Lung (tissue), 12 donors: ENCODE data around the gene GRIK2. TPM values are rescaled to one million over a fixed set of nuclear protein-coding genes. Genes with fewer than 3 reads are reported as not detected.
"Not testable (repeated sequence)": the region's sequence is repeated elsewhere in the genome, so short reads cannot be mapped to it uniquely, and the experiment has no call there.

Experiments
- ATAC-seq: fragments of 200-7000 bp; cut with Tn5 transposase; one replicate; pipeline ENCODE4 v1.9.1; 2020; ENCODE audit warnings: moderate number of reproducible peaks; ENCODE audit not compliant: insufficient read depth, low FRiP score
- DNase-seq, 3 donors: peaks; one replicate each; pipeline ENCODE4 v3.0.0-alpha.2; 2013 to 2017
- H3K27ac ChIP-seq, 2 donors: one replicate each; pipeline ENCODE4 v1.5.1; 2013; ENCODE audit warnings: mild to moderate bottlenecking in 2 of 2, moderate library complexity in 2 of 2, control low read depth in 1 of 2, inconsistent platforms in 1 of 2, low read depth in 1 of 2, low read length in 1 of 2
- H3K27me3 ChIP-seq, 3 donors: one replicate each; pipeline ENCODE4 v1.5.1; 2013; ENCODE audit warnings: low read length in 2 of 3; ENCODE audit not compliant: control insufficient read depth in 3 of 3, insufficient read depth in 3 of 3
- H3K36me3 ChIP-seq, 4 donors: one replicate each; pipeline ENCODE4 v1.5.1; 2013; ENCODE audit warnings: low read length in 4 of 4, mild to moderate bottlenecking in 1 of 4, moderate library complexity in 1 of 4; ENCODE audit not compliant: control insufficient read depth in 4 of 4, insufficient read depth in 4 of 4
- H3K4me1 ChIP-seq, 5 donors: one replicate each; pipeline ENCODE4 v1.5.1; 2013; ENCODE audit warnings: low read length in 5 of 5, mild to moderate bottlenecking in 2 of 5, moderate library complexity in 1 of 5; ENCODE audit not compliant: control insufficient read depth in 5 of 5, insufficient read depth in 5 of 5
- H3K4me3 ChIP-seq: one replicate; pipeline ENCODE4 v1.5.1; 2013; ENCODE audit warnings: mild to moderate bottlenecking, control low read depth, moderate library complexity
- H3K9ac ChIP-seq, 2 donors: one replicate each; pipeline ENCODE4 v1.5.1; 2013; ENCODE audit warnings: low read length in 2 of 2, control low read depth in 1 of 2; ENCODE audit not compliant: insufficient read depth in 1 of 2
- H3K9me3 ChIP-seq, 4 donors: one replicate each; pipeline ENCODE4 v1.5.1; 2013; ENCODE audit warnings: low read length in 3 of 4, mild to moderate bottlenecking in 1 of 4, moderate library complexity in 1 of 4; ENCODE audit not compliant: control insufficient read depth in 4 of 4, insufficient read depth in 3 of 4
- CTCF ChIP-seq: IDR thresholded peaks from 2 replicates; pipeline ENCODE4 v1.5.1; 2012; ENCODE audit warnings: mild to moderate bottlenecking; ENCODE audit errors: control extremely low read depth, extremely low read depth
- WGBS, 2 donors: extraction: QIAGEN DNeasy Blood & Tissue Kit; methylation state at CpG; one replicate each; pipeline ENCODE4 v1.1.7; 2013; 5-methylcytosine and 5-hydroxymethylcytosine counted together
- polyA plus RNA-seq, 2 donors: library from polyadenylated mRNA; stranded (reverse); fragments of 200-250 nt; gene quantifications; one replicate each; pipeline ENCODE4 v1.2.1, GENCODE V29; 2013
- total RNA-seq, 2 donors: library from RNA; depleted of rRNA in 1 of 2; stranded (reverse); fragments of >200 nt in 1 of 2; gene quantifications; one replicate each; pipeline ENCODE4 v1.2.1, GENCODE V29; 2014 to 2021
- donor health status: control.
- donor health status: control.
- donor health status: Bipolar disorder and iron deficiency.
- donor health status: healthy.
- donor health status: DM: yes; HTN: yes; CAD: no.

GRIK2 gene
- total and polyA plus RNA-seq, 4 donors, result 0.09 to 5.1 (median 0.67) TPM

GRCh38 chr6:101380897-101381630 lies 12.4 kb upstream of the GRIK2 start:
- no peak overlapping the region for H3K9ac ChIP-seq
- H3K4me3 ChIP-seq, result no peak overlapping the region
- ATAC-seq (no peak), DNase-seq (no peak)
- 81 to 85% methylated on average over 2 of the region's 2 CpGs for WGBS, 2 donors
- no peaks in the 10 kb centered on the region for H3K4me1 ChIP-seq
- H3K36me3 ChIP-seq, result no peaks in the 10 kb centered on the region
- H3K27me3 ChIP-seq, result no peaks in the 10 kb centered on the region
- no peak for TF ChIP-seq CTCF
- no peak overlapping the region for H3K27ac ChIP-seq
- H3K9me3 ChIP-seq, result no peaks in the 10 kb centered on the region

DNA sequence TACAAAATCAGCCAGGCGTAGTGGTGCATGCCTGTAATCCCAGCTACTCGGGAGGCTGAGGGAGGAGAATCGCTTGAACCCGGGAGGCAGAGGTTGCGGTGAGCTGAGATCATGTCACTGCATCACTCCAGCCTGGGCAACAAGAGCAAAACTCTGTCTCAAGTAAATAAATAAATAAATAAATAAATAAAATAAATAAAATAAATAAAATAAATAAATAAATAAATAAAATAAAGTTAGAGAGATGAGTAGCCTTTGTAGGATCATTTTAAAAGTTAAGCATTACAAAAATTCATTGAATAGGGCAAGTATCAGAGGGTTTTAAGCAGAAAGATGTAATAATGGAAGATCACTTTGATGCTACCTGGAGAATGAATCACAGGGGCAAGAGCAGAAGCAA lies 9.8 kb upstream of the GRIK2 start:
- H3K27ac ChIP-seq, H3K36me3 ChIP-seq, DNase-seq, H3K27me3 ChIP-seq, H3K4me3 ChIP-seq, H3K4me1 ChIP-seq, H3K9me3 ChIP-seq, ATAC-seq, H3K9ac ChIP-seq: not testable (repeated sequence)
- 91 to 96% methylated on average over 5 of the region's 5 CpGs for WGBS, 2 donors

DNA sequence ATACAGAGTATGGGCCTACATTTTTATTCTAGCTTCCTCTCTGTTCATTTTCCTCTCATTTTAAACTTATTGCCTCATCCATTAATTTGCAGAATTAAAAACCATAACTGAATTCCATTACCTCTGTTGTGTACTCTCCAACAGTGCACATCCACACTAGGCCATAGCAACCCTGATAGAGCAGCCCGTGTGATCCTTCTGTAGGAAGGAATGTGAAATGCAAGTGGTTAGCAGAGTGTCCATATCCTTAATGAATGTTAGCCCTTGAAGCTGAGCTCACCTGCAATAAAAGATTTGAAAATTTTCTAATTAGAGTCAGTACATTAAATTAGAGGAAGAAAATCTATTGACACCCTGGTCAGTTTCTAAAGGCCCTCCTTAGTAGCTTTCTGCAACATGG lies 6.5 kb upstream of the GRIK2 start:
- H3K36me3 ChIP-seq, result no peaks in the 10 kb centered on the region
- ATAC-seq (no peak), DNase-seq (no peak)
- no peak overlapping the region for H3K4me3 ChIP-seq
- peaks cover 0 to 26% (median 7%) of the 10 kb centered on the region in 3 donors for H3K27me3 ChIP-seq
- WGBS, 2 donors, result 42 to 50% methylated on average over 1 of the region's 1 CpG
- H3K4me1 ChIP-seq, result no peaks in the 10 kb centered on the region
- TF ChIP-seq CTCF, result no peak
- H3K27ac ChIP-seq, result no peak overlapping the region
- H3K9me3 ChIP-seq, result peaks cover 0 to 3% (median 0%) of the 10 kb centered on the region in 4 donors
- no peak overlapping the region for H3K9ac ChIP-seq

DNA sequence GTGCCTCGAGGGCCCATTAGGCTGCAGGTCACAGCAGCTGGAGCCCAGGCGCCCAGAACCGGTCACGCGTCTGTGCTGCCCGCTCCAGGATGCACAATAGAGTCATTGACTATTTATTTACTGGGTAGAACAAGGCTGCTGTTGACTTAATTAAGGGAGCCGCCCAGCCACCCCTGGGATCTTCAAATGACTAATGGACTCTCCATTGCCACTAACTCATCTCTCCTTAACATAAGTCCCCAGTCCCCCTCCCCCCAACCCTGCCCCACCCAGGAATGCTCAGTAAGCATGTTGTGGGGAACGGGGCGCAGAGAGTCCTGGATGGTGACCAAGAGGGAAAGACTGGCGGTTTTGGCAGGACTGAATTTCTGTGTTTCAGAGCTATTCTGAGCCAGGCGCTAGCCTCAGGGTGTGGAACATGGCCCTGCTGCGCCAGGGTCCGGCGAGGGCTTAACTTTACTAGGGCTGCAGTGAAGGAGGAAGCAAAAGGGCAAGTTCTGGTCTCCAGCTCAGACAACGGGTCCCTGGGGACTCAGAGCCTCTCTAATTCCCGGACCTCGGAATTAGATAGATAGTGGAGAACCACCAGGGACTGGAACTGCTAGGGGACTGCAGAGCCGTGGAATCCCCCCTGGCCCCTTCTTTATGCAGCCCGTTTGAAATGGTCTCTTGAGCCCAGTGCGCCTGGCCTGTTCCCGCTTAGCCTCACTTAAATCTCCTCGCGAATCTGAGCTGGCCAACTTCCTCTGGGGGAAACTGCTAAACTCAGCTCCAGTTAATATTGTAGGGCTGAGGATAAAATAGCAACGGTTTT lies 1.5 kb upstream of the GRIK2 start:
- 8 to 12% methylated on average over 24 of the region's 24 CpGs for WGBS, 2 donors
- no peak overlapping the region for H3K4me3 ChIP-seq

More for the DNA sequence above, 1.5 kb upstream of the GRIK2 start:
- Histone ChIP-seq H3K27ac (no peak overlapping the region), H3K27me3 (peaks cover 0 to 59% (median 35%) of the 10 kb centered on the region in 3 donors), H3K9me3 (peaks cover 0 to 8% (median 0%) of the 10 kb centered on the region in 4 donors), H3K4me1 (peaks cover 0 to 8% (median 0%) of the 10 kb centered on the region in 5 donors), H3K9ac (no peak overlapping the region), H3K36me3 (no peaks in the 10 kb centered on the region)
- ATAC-seq (no peak), DNase-seq (no peak)
- no peak for TF ChIP-seq CTCF
